ENCODE measurements around the gene C10orf53. TPM values are rescaled to one million over a fixed set of nuclear protein-coding genes. Genes with fewer than 3 reads are reported as not detected.

C10orf53 gene
- total RNA-seq, 1 experiment from 2014 or later, result not detected

DNA sequence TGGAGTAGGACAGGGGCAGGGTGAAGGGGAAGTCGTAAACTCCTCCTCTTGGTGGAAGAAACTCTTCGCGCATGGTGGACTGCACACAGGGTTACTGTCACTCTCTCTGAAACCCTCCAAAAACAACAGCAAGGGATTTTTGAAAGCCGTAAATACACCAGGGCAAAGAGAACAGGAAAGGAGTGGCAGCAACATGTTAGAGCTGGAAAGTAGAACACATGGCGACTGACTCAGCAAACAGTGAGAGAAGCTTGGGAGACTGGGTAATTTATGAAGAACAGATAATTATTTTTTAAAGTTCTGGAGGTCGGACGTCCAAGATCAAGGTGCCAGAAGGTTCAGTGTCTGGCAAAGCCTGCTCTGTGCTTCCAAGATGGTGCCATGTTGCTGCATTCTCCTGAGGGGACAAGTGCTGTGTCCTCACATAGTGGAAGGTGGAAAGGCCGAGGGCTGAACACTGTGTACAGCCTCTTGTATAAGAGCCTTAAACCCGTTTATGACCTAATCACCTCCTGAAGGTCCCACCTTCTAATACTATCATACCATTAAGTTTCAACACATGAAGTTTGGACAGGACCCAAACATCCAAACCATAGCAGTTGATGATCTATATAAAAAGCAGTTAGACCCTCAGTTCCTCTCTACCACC, 22.5 kb upstream of the C10orf53 start:
- BruUV-seq (replicated peaks), result no TSS peak
- Histone ChIP-seq H3K36me3 (ENCODE audit: control insufficient read depth, insufficient read depth, low read length) (no peaks in the 10 kb centered on the region), H3K4me3 (ENCODE audit: low read depth, low read length) (no peak overlapping the region), H3K4me1 (peaks cover 13% of the 10 kb centered on the region), H3K9me3 (peaks cover 18% of the 10 kb centered on the region; the same call in 1 of the 2 replicates), H3K27me3 (replicated peaks; ENCODE audit: control insufficient read depth, insufficient read depth, low read length) (no peaks in the 10 kb centered on the region)
- intact Hi-C loops (cut with micrococcal nuclease; ENCODE audit: unreplicated experiment), result no loop called here
- ChIA-PET POLR2A (no interaction called here), CTCF (no interaction called here)
- H3K9me3 Mint-ChIP-seq (ENCODE audit: unreplicated experiment), result peaks cover 19% of the 10 kb centered on the region
- TF ChIP-seq, protein P1, sequence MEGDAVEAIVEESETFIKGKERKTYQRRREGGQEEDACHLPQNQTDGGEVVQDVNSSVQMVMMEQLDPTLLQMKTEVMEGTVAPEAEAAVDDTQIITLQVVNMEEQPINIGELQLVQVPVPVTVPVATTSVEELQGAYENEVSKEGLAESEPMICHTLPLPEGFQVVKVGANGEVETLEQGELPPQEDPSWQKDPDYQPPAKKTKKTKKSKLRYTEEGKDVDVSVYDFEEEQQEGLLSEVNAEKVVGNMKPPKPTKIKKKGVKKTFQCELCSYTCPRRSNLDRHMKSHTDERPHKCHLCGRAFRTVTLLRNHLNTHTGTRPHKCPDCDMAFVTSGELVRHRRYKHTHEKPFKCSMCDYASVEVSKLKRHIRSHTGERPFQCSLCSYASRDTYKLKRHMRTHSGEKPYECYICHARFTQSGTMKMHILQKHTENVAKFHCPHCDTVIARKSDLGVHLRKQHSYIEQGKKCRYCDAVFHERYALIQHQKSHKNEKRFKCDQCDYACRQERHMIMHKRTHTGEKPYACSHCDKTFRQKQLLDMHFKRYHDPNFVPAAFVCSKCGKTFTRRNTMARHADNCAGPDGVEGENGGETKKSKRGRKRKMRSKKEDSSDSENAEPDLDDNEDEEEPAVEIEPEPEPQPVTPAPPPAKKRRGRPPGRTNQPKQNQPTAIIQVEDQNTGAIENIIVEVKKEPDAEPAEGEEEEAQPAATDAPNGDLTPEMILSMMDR (IDR thresholded peaks at IDR 0.05; ENCODE audit: insufficient read depth in 1 of 2, low read depth in 1 of 2, low read length in 1 of 2, severe bottlenecking in 1 of 2, unreplicated experiment in 1 of 2), result no peak
- DNase-seq, result no peak
- H3K27ac Mint-ChIP-seq (ENCODE audit: unreplicated experiment), result no peak overlapping the region
- H3K4me1 Mint-ChIP-seq (ENCODE audit: low read depth, unreplicated experiment), result peaks cover 10% of the 10 kb centered on the region
- H3K36me3 Mint-ChIP-seq (ENCODE audit: insufficient read depth, unreplicated experiment), result no peaks in the 10 kb centered on the region
- peaks cover 9% of the 10 kb centered on the region for H3K27me3 Mint-ChIP-seq (ENCODE audit: insufficient read depth, unreplicated experiment)
- no peak overlapping the region for H3K4me3 Mint-ChIP-seq (ENCODE audit: unreplicated experiment)

DNA sequence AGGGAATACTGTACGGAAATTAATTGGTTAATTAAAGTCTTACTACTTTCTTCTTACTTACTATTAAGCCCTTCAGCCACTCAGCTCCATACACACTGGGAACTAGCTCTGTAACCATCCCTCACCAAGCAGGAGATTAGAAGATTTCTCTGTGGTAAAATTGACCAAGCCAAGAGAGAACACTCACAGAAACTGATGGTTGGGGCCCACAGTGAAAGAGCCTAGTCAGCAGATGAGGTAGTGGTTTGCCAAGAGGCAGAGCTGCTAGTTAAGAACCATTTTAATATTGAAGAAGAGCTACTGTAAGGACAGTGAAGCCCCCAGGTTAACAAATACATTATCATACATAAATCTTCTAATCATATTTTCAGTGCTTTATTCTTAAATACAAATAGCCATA, 21.8 kb upstream of the C10orf53 start:
- H3K36me3 ChIP-seq (ENCODE audit: control insufficient read depth, insufficient read depth, low read length), result no peaks in the 10 kb centered on the region
- no peak overlapping the region for H3K4me3 ChIP-seq (ENCODE audit: low read depth, low read length)
- H3K27me3 ChIP-seq (replicated peaks; ENCODE audit: control insufficient read depth, insufficient read depth, low read length), result no peaks in the 10 kb centered on the region
- H3K9me3 Mint-ChIP-seq (ENCODE audit: unreplicated experiment), result peaks cover 19% of the 10 kb centered on the region
- ChIA-PET CTCF (no interaction called here), POLR2A (no interaction called here)
- H3K4me1 ChIP-seq, result peaks cover 7% of the 10 kb centered on the region
- intact Hi-C loops (cut with micrococcal nuclease; ENCODE audit: unreplicated experiment), result no loop called here
- TF ChIP-seq, protein P1 (IDR thresholded peaks at IDR 0.05; ENCODE audit: insufficient read depth in 1 of 2, low read depth in 1 of 2, low read length in 1 of 2, severe bottlenecking in 1 of 2, unreplicated experiment in 1 of 2), result no peak
- peaks cover 18% of the 10 kb centered on the region; the same call in 1 of the 2 replicates for H3K9me3 ChIP-seq
- H3K27me3 Mint-ChIP-seq (ENCODE audit: insufficient read depth, unreplicated experiment), result peaks cover 9% of the 10 kb centered on the region
- no TSS peak for BruUV-seq (replicated peaks)
- no peak overlapping the region for H3K4me3 Mint-ChIP-seq (ENCODE audit: unreplicated experiment)
- DNase-seq, result no peak
- no peak overlapping the region for H3K27ac Mint-ChIP-seq (ENCODE audit: unreplicated experiment)
- H3K4me1 Mint-ChIP-seq (ENCODE audit: low read depth, unreplicated experiment), result peaks cover 4% of the 10 kb centered on the region
- H3K36me3 Mint-ChIP-seq (ENCODE audit: insufficient read depth, unreplicated experiment), result no peaks in the 10 kb centered on the region

DNA sequence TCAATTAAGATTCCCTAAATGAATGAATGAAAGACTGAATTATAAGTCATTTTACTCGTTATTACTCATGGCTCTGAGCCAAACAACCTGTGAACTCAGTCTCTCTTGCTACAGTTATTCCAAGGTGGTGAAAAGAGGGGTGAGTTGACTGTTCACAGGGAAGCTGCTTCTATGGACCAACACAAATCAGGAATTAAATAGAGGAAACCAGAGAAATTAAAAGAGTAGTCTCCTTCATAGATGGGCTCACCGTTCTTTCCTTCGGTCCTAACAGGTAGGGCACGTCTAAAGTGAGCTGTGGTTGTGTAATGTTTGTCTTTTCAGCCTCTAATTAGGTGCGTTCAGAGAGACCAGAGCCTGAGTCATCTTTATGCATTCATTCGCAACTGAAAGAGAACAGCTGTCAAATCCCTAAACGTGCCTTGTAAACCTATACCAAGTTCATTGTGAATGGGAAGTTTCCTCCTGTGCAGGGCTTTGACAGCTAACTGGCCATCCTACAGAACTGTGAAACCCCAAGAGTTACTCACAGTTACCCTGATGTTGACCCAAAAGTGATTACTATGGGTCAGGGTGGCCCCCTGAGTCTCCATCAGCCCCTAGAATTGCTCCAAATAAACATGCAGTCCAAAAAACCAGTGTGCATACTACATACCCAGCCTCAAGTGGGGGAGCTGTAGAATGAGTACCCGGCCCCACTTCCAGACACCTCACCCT, 18.2 kb upstream of the C10orf53 start:
- peaks cover 18% of the 10 kb centered on the region; the same call in 1 of the 2 replicates for H3K9me3 ChIP-seq
- H3K27me3 ChIP-seq (replicated peaks; ENCODE audit: control insufficient read depth, insufficient read depth, low read length), result no peaks in the 10 kb centered on the region
- H3K4me3 Mint-ChIP-seq (ENCODE audit: unreplicated experiment), result no peak overlapping the region
- no peaks in the 10 kb centered on the region for H3K4me1 ChIP-seq
- H3K27ac Mint-ChIP-seq (ENCODE audit: unreplicated experiment), result no peak overlapping the region
- no peaks in the 10 kb centered on the region for H3K36me3 Mint-ChIP-seq (ENCODE audit: insufficient read depth, unreplicated experiment)
- H3K36me3 ChIP-seq (ENCODE audit: control insufficient read depth, insufficient read depth, low read length), result no peaks in the 10 kb centered on the region
- peaks cover 19% of the 10 kb centered on the region for H3K9me3 Mint-ChIP-seq (ENCODE audit: unreplicated experiment)
- no TSS peak for BruUV-seq (replicated peaks)
- no peak for DNase-seq
- POLR2A ChIA-PET, result no interaction called here
- peaks cover 8% of the 10 kb centered on the region for H3K27me3 Mint-ChIP-seq (ENCODE audit: insufficient read depth, unreplicated experiment)
- no peaks in the 10 kb centered on the region for H3K4me1 Mint-ChIP-seq (ENCODE audit: low read depth, unreplicated experiment)
- CTCF ChIA-PET, result no interaction called here
- TF ChIP-seq, protein P1 (IDR thresholded peaks at IDR 0.05; ENCODE audit: insufficient read depth in 1 of 2, low read depth in 1 of 2, low read length in 1 of 2, severe bottlenecking in 1 of 2, unreplicated experiment in 1 of 2), result no peak
- no peak overlapping the region for H3K4me3 ChIP-seq (ENCODE audit: low read depth, low read length)
- intact Hi-C loops (cut with micrococcal nuclease; ENCODE audit: unreplicated experiment), result no loop called here

Measured in Caco-2 (cell line).